Spleen (tissue), 7 donors: ENCODE measurements around the gene DMBT1.

Experiments used
- POLR2A ChIP-seq, 3 donors: fragments of 450-650 bp; IDR thresholded peaks; one replicate each; pipeline ENCODE4 v1.5.1; 2017; ENCODE audit warnings: antibody characterized with exemption in 3 of 3, mild to moderate bottlenecking in 1 of 3
- POLR2AphosphoS5 ChIP-seq, 3 donors: sonication (generic); formaldehyde crosslinking; IDR thresholded peaks; one replicate each; pipeline ENCODE4 v1.5.1; 2017; ENCODE audit warnings: antibody characterized with exemption in 3 of 3
- TF ChIP-seq, protein P1 (sequence below), 11 experiments: fragments of 200-600 bp in 7 of 11; fragments of 450-650 bp in 4 of 11; sonication (generic) in 4 of 11; IDR thresholded peaks in 8 of 11; conservative IDR thresholded peaks in 3 of 11; 1 replicate in 7 of 11; 2 replicates in 4 of 11; pipeline versions ENCODE4 v1.4.0 to v1.8.0; 2016 to 2021; ENCODE audit warnings: antibody characterized with exemption in 11 of 11, inconsistent platforms in 4 of 11, mild to moderate bottlenecking in 1 of 11
- donor health status: DM: no; HTN: no; CAD: no; lungs with moderate emphysema.
- donor health status: DM: no; HTN: no; CAD: no.
- donor health status: DM: no; HTN: no; CAD: no.

- TF ChIP-seq POLR2A (IDR thresholded peaks at IDR 0.05) = no peak
- TF ChIP-seq, protein P1, sequence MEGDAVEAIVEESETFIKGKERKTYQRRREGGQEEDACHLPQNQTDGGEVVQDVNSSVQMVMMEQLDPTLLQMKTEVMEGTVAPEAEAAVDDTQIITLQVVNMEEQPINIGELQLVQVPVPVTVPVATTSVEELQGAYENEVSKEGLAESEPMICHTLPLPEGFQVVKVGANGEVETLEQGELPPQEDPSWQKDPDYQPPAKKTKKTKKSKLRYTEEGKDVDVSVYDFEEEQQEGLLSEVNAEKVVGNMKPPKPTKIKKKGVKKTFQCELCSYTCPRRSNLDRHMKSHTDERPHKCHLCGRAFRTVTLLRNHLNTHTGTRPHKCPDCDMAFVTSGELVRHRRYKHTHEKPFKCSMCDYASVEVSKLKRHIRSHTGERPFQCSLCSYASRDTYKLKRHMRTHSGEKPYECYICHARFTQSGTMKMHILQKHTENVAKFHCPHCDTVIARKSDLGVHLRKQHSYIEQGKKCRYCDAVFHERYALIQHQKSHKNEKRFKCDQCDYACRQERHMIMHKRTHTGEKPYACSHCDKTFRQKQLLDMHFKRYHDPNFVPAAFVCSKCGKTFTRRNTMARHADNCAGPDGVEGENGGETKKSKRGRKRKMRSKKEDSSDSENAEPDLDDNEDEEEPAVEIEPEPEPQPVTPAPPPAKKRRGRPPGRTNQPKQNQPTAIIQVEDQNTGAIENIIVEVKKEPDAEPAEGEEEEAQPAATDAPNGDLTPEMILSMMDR (IDR thresholded peaks at IDR 0.05 in 8 of 11, conservative IDR thresholded peaks at IDR 0.05 in 3 of 11) = no peak
- no peak for TF ChIP-seq POLR2AphosphoS5 (IDR thresholded peaks at IDR 0.05)
These were observed 35.7 kb upstream of the DMBT1 start for GRCh38 chr10:122524811-122525210.
